ENCODE data around the gene CFH.
"Not testable (repeated sequence)": the region's sequence is repeated elsewhere in the genome, so short reads cannot be mapped to it uniquely, and the experiment has no call there.

CFH gene

GRCh38 chr1:196667131-196667530 lies 15.3 kb downstream of the CFH start:
- no peak for DNase-seq (ENCODE audit: low read depth)

- DNase-seq (ENCODE audit: low read depth): peak; percentile 31
These were observed 17.2 kb downstream of the CFH start for GRCh38 chr1:196669051-196669450.

- no peak for DNase-seq (ENCODE audit: low read depth)
These were observed 17.9 kb downstream of the CFH start for GRCh38 chr1:196669693-196670092.

- DNase-seq (ENCODE audit: low read depth): no peak
These were observed 23.1 kb downstream of the CFH start for GRCh38 chr1:196674908-196675307.

GRCh38 chr1:196677781-196678509 lies 26.1 kb downstream of the CFH start:
- DNase-seq (ENCODE audit: low read depth): peak; percentile 36

- DNase-seq (ENCODE audit: low read depth): peak; percentile 85
These were observed 26.7 kb downstream of the CFH start for GRCh38 chr1:196678510-196678884.

GRCh38 chr1:196680107-196680506 lies 28.3 kb downstream of the CFH start:
- peak; percentile 68 for DNase-seq (ENCODE audit: low read depth)

GRCh38 chr1:196684476-196684875 lies 32.6 kb downstream of the CFH start:
- DNase-seq (ENCODE audit: low read depth): no peak

GRCh38 chr1:196685506-196685905 lies 33.7 kb downstream of the CFH start:
- no peak for DNase-seq (ENCODE audit: low read depth)

- DNase-seq (ENCODE audit: low read depth): no peak
These were observed 37.2 kb downstream of the CFH start for GRCh38 chr1:196689001-196689400.

GRCh38 chr1:196690582-196690981 lies 38.7 kb downstream of the CFH start:
- DNase-seq (ENCODE audit: low read depth): no peak

- DNase-seq (ENCODE audit: low read depth): no peak
These were observed 47.1 kb downstream of the CFH start for GRCh38 chr1:196698993-196699392.

- no peak for DNase-seq (ENCODE audit: low read depth)
These were observed 49.3 kb downstream of the CFH start for GRCh38 chr1:196701144-196701543.

GRCh38 chr1:196709892-196710291 lies 58.0 kb downstream of the CFH start:
- DNase-seq (ENCODE audit: low read depth): not testable (repeated sequence)

GRCh38 chr1:196717868-196718267 lies 66.0 kb downstream of the CFH start:
- no peak for DNase-seq (ENCODE audit: low read depth)

- DNase-seq (ENCODE audit: low read depth): peak; percentile 57
These were observed 71.7 kb downstream of the CFH start for GRCh38 chr1:196723325-196724185.

- DNase-seq (ENCODE audit: low read depth): peak; percentile 3
These were observed 80.7 kb downstream of the CFH start for GRCh38 chr1:196732526-196732925.

- peak; percentile 3 for DNase-seq (ENCODE audit: low read depth)
These were observed 81.5 kb downstream of the CFH start for GRCh38 chr1:196733091-196733970.

- no peak for DNase-seq (ENCODE audit: low read depth)
These were observed 82.2 kb downstream of the CFH start for GRCh38 chr1:196734006-196734405.

GRCh38 chr1:196734460-196734859 lies 82.6 kb downstream of the CFH start:
- DNase-seq (ENCODE audit: low read depth): no peak

- no peak for DNase-seq (ENCODE audit: low read depth)
These were observed 86.9 kb downstream of the CFH start for GRCh38 chr1:196738730-196739129.

GRCh38 chr1:196743244-196743643 lies 91.4 kb downstream of the CFH start:
- peak; percentile 41 for DNase-seq (ENCODE audit: low read depth)
